Measurements from ENCODE around the gene TMTC1. TPM values are rescaled to one million over a fixed set of nuclear protein-coding genes. Genes with fewer than 3 reads are reported as not detected.

The TMTC1 gene
- total and polyA plus RNA-seq, 2 of the 8 experiments (the other 6 are each of a cell fraction or from before 2014, with no cell fraction given) = 15.4 to 20.8 TPM

DNA sequence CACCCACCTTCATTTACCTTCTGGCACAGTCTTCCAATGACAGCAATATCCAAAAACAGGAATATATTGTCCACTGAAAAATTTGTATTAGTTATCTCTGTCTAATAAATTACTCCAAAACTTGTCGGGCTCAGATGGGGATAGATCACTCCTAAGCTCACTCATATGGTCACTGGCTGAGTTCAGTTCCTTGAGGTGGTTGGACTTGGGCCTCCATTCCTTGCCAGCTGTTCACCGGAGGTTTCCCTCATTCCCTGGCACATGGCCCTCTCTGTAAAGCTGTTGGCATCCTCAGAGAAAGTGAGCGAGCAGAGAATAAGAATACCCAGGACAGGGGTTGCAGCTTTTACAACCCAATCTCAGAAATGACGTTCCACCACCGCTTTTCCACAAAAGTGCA is 81.5 kb downstream of the TMTC1 start:
- no peak overlapping the region for H3K4ac ChIP-seq (replicated peaks; ENCODE audit: insufficient read length, low read depth, low read length)
- no peak overlapping the region for H3K9ac ChIP-seq (replicated peaks in 1 of 4; ENCODE audit: extremely low read depth in 1 of 4, low read depth in 3 of 4, low read length in 3 of 4)
- H2BK20ac ChIP-seq (ENCODE audit: low read length) = no peak overlapping the region
- no peaks in the 10 kb centered on the region for H3K23me2 ChIP-seq (ENCODE audit: low read depth, low read length)
- H2AK5ac ChIP-seq (ENCODE audit: low read depth, low read length) = no peak overlapping the region
- no peaks in the 10 kb centered on the region for H3K79me2 ChIP-seq (ENCODE audit: control insufficient read depth in 1 of 2, insufficient read depth in 2 of 2, low read length in 2 of 2)
- TF ChIP-seq BRCA1 (IDR thresholded peaks at IDR 0.05; ENCODE audit: low read depth, low read length) (no peak), SP2 (IDR thresholded peaks at IDR 0.05; ENCODE audit: low read length) (no peak), SIN3A (conservative IDR thresholded peaks at IDR 0.05 in 1 of 2, IDR thresholded peaks at IDR 0.05 in 1 of 2; ENCODE audit: low read depth in 1 of 2, low read length in 2 of 2) (no peak), TBP (IDR thresholded peaks at IDR 0.05; ENCODE audit: low read depth, low read length) (no peak), NRF1 (IDR thresholded peaks at IDR 0.05; ENCODE audit: low read depth, low read length) (no peak)
- TF ChIP-seq, protein P1, sequence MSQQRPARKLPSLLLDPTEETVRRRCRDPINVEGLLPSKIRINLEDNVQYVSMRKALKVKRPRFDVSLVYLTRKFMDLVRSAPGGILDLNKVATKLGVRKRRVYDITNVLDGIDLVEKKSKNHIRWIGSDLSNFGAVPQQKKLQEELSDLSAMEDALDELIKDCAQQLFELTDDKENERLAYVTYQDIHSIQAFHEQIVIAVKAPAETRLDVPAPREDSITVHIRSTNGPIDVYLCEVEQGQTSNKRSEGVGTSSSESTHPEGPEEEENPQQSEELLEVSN (IDR thresholded peaks at IDR 0.05) = no peak
- H2BK15ac ChIP-seq (ENCODE audit: low read length) = no peak overlapping the region
- H2BK5ac ChIP-seq (ENCODE audit: low read depth, low read length) = no peak overlapping the region
- DNase-seq (ENCODE audit: low read depth in 1 of 2, low spot score in 2 of 2) = no peak
- 96% methylated on average over 5 of the region's 5 CpGs; no CpG with 5 or more reads in 1 of the 2 experiments for WGBS, 2 experiments (ENCODE audit: extremely low coverage in 1 of 2, insufficient coverage in 1 of 2, insufficient read length in 1 of 2, insufficient replicate concordance in 2 of 2, low coverage in 1 of 2, low lambda C conversion rate in 2 of 2, missing lambda C conversion rate in 1 of 2)
- H3K4me2 ChIP-seq (ENCODE audit: insufficient read depth in 1 of 2, low read depth in 2 of 2, low read length in 2 of 2) = no peak overlapping the region
- no peaks in the 10 kb centered on the region for H3K27me3 ChIP-seq (replicated peaks in 1 of 4; ENCODE audit: control insufficient read depth in 3 of 4, extremely low read depth in 1 of 4, insufficient read depth in 3 of 4, low read length in 3 of 4)
- H3K79me1 ChIP-seq (ENCODE audit: low read depth, low read length) = no peaks in the 10 kb centered on the region
- no peak for FAIRE-seq
- no peak overlapping the region for H3K27ac ChIP-seq (ENCODE audit: low read depth, low read length)
- H3K9me3 ChIP-seq (ENCODE audit: insufficient read depth in 2 of 2, low read depth in 1 of 2, low read length in 1 of 2) = no peaks in the 10 kb centered on the region
- H4K8ac ChIP-seq (ENCODE audit: extremely low read depth, insufficient read depth, low read length) = no peak overlapping the region
- peaks cover 0 to 2% (median 0%) of the 10 kb centered on the region in 4 experiments; a peak in 1 of 8 replicates for H3K36me3 ChIP-seq (ENCODE audit: control insufficient read depth in 2 of 4, insufficient read depth in 4 of 4, low read length in 3 of 4)
- H4K5ac ChIP-seq (ENCODE audit: insufficient read length, low read depth, low read length) = no peak overlapping the region
- no peak overlapping the region for H2BK120ac ChIP-seq (replicated peaks; ENCODE audit: low read depth, low read length)
- H3K4me3 ChIP-seq (ENCODE audit: extremely low read depth in 1 of 4, insufficient read depth in 2 of 4, low read depth in 3 of 4, low read length in 4 of 4) = no peak overlapping the region
- no peak overlapping the region for H4K91ac ChIP-seq (replicated peaks; ENCODE audit: insufficient read length, low read length)
- POLR2A ChIA-PET (ENCODE audit: partially characterized antibody) = no interaction called here
- H3K23ac ChIP-seq (ENCODE audit: insufficient read length) = no peak overlapping the region
- peaks cover 0 to 10% (median 8%) of the 10 kb centered on the region in 4 experiments; a peak in 3 of 7 replicates for H3K4me1 ChIP-seq (replicated peaks in 1 of 4; ENCODE audit: control insufficient read depth in 3 of 4, insufficient read depth in 4 of 4, low read length in 3 of 4)
- CTCF ChIA-PET (ENCODE audit: partially characterized antibody) = interaction anchor here (0.8 to 1.1 kb wide), 2 partner anchors 18 to 38 kb away, joined by 3 to 4 read pairs; no protein-coding TSS in a partner anchor
- H4K20me1 ChIP-seq (replicated peaks in 1 of 2; ENCODE audit: control insufficient read depth in 1 of 2, insufficient read depth in 2 of 2, low read length in 2 of 2) = no peaks in the 10 kb centered on the region
- no peak overlapping the region for H3K14ac ChIP-seq (ENCODE audit: insufficient read length)
- no peak overlapping the region for H3K56ac ChIP-seq (replicated peaks; ENCODE audit: insufficient read length, low read depth, low read length)
- H2AFZ ChIP-seq (ENCODE audit: low read length) = no peak overlapping the region
- H2BK12ac ChIP-seq (ENCODE audit: low read depth, low read length) = no peak overlapping the region
- no peak overlapping the region for H3K18ac ChIP-seq (ENCODE audit: extremely low read depth, low read length)
